ENCODE results near the gene RPS4Y1. TPM values are rescaled to one million over a fixed set of nuclear protein-coding genes. Genes with fewer than 3 reads are reported as not detected.

Gene RPS4Y1
- total and polyA plus RNA-seq, 11 donors: 158 to 334 (median 188) TPM; not detected in 5

DNA sequence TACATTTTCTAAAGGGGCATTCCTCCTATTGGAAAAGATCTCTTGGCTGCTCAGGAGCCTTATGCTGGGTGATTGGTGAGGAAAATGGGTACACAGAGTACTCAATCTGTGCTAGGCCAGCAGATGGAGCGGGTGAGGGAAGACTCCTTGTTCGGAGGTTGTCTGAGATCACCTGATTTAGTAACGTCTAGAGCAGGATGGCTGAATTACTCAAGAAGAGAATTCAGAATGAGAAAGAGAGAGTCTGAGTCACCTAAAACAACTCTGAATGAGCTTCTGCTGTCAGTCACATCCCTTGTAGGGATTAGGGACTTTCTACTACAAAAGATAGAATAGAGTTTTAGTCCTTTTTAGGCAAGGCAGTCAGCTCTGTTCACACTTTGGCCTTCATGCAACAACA lies 46.6 kb downstream of the RPS4Y1 start:
- Histone ChIP-seq H3K4me1 (peaks cover 0 to 2% (median 0%) of the 10 kb centered on the region in 12 donors), H3K9me3 (no peaks in the 10 kb centered on the region), H3K4me3 (no peak overlapping the region), H3K27ac (no peak overlapping the region), H3K36me3 (no peaks in the 10 kb centered on the region), H3K27me3 (no peaks in the 10 kb centered on the region)
- no peak for TF ChIP-seq CTCF (IDR thresholded peaks at IDR 0.05)
- TF ChIP-seq POLR2A (IDR thresholded peaks at IDR 0.05): no peak
- 74 to 80% methylated on average over 3 of the region's 3 CpGs; no CpG with 5 or more reads in 2 of the 4 donors for WGBS, 4 donors
- ATAC-seq (no peak), DNase-seq (no peak)
- intact Hi-C loops (cut with DNase I): no loop called here

GRCh38 chrY:2893471-2893870 lies 52.1 kb downstream of the RPS4Y1 start:
- intact Hi-C loops (cut with DNase I): no loop called here
- Histone ChIP-seq H3K27ac (no peak overlapping the region), H3K9me3 (no peaks in the 10 kb centered on the region), H3K4me1 (no peaks in the 10 kb centered on the region), H3K4me3 (no peak overlapping the region), H3K27me3 (no peaks in the 10 kb centered on the region), H3K36me3 (no peaks in the 10 kb centered on the region)
- WGBS, 4 donors: 92 to 94% methylated on average over 1 of the region's 1 CpG; no CpG with 5 or more reads in 2 of the 4 donors
- TF ChIP-seq POLR2A (IDR thresholded peaks at IDR 0.05) (no peak), CTCF (IDR thresholded peaks at IDR 0.05) (no peak)
- ATAC-seq (no peak), DNase-seq (no peak)

DNA sequence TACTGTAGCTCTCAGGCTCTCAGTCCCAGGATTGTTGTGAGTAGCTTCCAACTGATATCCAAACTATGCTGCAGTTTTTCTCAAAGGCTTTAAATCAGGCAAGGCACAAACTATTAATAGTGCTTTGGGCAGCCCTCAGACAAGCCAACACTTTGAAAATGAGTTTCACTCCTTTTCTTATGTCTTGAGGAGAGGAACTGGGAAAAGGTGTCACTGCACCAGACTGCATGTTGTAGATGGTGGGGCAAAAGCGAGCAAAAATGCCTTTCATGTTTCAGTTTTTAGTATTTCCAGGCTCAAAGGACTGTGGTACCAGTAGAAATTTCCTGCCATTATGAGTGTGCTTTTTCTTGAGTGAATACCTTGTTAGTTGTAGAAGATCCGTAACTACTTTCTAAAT lies 54.6 kb downstream of the RPS4Y1 start:
- WGBS, 4 donors: 84 to 93% methylated on average over 2 of the region's 2 CpGs; no CpG with 5 or more reads in 2 of the 4 donors
- TF ChIP-seq POLR2A (IDR thresholded peaks at IDR 0.05) (no peak), CTCF (IDR thresholded peaks at IDR 0.05) (no peak)
- no peak overlapping the region for H3K27ac ChIP-seq

GRCh38 chrY:2907356-2907755 lies 66.0 kb downstream of the RPS4Y1 start:
- intact Hi-C loops (cut with DNase I): no loop called here

More for the DNA sequence above, 54.6 kb downstream of the RPS4Y1 start:
- Histone ChIP-seq H3K4me1 (no peaks in the 10 kb centered on the region), H3K27me3 (no peaks in the 10 kb centered on the region), H3K36me3 (no peaks in the 10 kb centered on the region), H3K4me3 (no peak overlapping the region), H3K9me3 (no peaks in the 10 kb centered on the region)
- no peak for DNase-seq
- intact Hi-C loops (cut with DNase I): no loop called here
- ATAC-seq: no peak

More at GRCh38 chrY:2907356-2907755, 66.0 kb downstream of the RPS4Y1 start:
- H3K4me1 ChIP-seq: no peaks in the 10 kb centered on the region
- TF ChIP-seq CTCF (IDR thresholded peaks at IDR 0.05): no peak
- no peak for TF ChIP-seq POLR2A (IDR thresholded peaks at IDR 0.05)
- DNase-seq (no peak), ATAC-seq (no peak)
- WGBS, 4 donors: 51 to 59% methylated on average over 1 of the region's 1 CpG; no CpG with 5 or more reads in 2 of the 4 donors
- H3K27me3 ChIP-seq: no peaks in the 10 kb centered on the region
- no peaks in the 10 kb centered on the region for H3K9me3 ChIP-seq
- H3K4me3 ChIP-seq: no peak overlapping the region
- no peak overlapping the region for H3K27ac ChIP-seq
- no peaks in the 10 kb centered on the region for H3K36me3 ChIP-seq

All from heart left ventricle (tissue), 16 donors.